Glomerular visceral epithelial cell (primary cell): ENCODE measurements around the gene TTC23.
"Not testable (repeated sequence)": the region's sequence is repeated elsewhere in the genome, so short reads cannot be mapped to it uniquely, and the experiment has no call there.

ENCODE experiments used
- DNase-seq: peaks from one replicate; pipeline ENCODE4 v3.0.0-alpha.2; 2016; ENCODE audit errors: extremely low spot score

The TTC23 gene

GRCh38 chr15:99120050-99120777, 129.2 kb downstream of the TTC23 start:
- no peak for DNase-seq

DNA sequence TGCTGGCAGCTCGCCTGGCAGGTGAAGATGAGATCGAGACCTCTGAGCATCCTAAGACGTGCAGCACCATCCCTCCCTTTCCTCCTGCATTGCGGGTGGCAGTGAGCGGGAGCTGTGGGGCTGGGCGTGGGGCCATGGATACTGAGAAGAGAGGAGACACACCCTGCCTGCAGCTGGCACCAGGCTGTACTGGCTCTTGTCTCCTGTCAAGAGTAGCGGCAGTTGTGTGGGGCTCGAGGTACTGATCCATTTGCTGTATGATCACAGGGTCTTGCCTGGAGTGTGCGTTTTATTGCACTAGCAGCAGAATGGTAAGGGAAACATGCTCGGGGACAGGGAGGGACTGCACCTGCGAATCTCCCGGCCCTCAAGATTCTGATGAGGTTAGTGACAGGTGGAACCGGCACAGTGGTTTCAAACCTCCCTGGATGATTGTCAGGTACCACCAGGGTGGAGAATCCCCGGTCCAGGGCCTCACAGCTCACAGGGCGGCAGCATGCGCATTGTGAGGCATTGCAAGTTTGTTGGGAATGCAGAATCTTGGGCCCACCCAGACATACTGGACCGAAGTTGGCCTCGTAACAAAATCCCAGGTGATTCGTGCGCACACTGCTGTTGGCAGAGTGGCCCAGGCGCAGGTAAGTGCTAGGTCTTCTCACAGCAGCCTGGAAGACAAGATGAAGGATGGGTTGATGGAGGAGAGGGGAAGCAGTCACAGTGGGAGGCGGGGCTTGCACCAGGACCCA, 130.4 kb downstream of the TTC23 start:
- no peak for DNase-seq

GRCh38 chr15:99118258-99118632, 131.1 kb downstream of the TTC23 start:
- DNase-seq = no peak

DNA sequence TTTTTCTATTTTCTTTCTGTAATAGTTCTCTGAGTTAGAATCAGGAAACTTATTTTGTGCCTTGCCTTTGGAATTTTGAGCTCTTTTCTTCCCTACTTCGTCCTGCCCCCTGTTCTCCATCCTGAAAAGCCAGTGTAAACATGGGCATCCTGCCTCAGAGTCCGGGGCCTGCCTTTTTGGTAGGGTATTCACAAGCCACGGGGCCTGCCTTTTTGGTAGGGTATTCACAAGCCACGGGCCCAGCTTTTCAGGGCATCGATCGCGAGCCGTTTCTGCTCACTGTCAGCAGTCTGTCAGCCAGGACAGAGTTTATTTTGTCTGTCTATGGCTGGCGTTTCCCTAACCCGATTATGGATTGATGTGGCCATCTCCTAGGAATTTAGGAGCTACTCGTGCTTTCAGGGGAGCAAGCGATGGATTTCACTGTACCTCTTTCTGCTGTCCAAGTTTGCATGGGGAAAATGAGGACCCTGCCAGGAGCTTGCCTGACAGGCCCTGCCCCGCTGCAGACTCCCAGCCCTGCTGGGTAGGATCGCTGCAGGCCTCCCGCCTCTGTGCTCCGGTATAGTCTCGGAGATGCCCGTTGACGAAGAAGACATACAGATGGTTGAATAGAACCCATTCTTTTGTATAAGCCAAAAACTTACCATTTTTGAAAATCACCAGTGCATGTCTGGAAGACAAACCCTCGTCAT, 131.7 kb downstream of the TTC23 start:
- no peak for DNase-seq

DNA sequence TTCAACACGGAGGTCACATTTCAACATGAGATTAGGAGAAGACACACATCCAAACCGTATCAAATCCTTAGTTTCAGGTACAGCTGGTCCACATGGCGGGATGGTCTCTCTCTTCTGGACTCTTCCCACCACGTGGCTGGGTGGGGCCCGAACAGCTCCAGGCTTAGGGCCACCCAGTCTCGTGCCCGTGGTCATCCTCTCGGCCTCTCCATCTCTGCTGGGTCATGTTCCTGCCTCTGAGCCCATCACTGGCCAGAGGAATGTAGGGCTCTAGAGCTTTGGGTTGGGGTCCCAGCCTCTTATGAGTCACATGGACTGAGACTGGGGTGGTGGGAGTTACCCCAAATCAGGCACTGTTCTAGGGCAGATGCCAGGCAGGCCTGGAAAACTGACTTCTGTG, 132.3 kb downstream of the TTC23 start:
- no peak for DNase-seq

- no peak for DNase-seq
Observed at GRCh38 chr15:99115300-99116215, 133.8 kb downstream of the TTC23 start.

DNA sequence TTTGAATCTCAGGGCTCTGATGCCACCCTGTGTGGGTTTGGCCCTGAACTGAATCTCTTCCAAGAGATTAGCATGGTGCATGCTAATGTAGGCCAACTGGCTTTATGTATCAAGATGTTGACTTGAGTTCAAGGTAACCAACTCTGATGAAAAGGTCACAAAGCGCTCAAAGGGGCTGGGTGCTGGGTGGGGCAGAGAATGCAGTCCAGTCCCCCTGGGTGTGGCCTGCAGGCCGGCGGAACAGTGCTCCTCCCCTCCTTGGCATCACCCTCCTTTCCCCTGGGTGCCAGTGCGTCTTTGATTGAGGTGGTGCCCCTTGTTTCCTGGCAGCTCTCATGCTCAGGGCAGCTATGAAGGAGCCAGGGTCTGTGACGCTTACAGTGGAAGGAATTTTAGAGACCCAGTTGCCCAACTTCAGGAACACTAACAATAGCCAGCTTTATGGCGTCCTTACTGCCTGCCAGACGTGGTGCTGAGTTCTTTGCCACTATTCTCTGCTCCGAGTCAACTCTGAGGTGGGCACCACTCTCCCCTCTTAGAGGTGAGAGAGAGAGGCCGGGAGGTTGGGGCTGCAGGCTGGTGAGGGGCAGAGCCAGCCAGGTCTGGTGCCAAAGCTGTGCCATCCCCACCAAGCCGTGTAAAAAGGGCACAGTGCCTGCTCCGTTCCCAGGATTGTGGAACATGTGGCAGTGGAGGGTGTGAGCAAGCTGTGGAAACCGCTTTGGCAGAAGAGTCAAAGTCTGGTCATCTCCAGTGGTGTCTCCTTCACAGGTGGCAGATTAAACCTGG, 134.7 kb downstream of the TTC23 start:
- DNase-seq = no peak

DNA sequence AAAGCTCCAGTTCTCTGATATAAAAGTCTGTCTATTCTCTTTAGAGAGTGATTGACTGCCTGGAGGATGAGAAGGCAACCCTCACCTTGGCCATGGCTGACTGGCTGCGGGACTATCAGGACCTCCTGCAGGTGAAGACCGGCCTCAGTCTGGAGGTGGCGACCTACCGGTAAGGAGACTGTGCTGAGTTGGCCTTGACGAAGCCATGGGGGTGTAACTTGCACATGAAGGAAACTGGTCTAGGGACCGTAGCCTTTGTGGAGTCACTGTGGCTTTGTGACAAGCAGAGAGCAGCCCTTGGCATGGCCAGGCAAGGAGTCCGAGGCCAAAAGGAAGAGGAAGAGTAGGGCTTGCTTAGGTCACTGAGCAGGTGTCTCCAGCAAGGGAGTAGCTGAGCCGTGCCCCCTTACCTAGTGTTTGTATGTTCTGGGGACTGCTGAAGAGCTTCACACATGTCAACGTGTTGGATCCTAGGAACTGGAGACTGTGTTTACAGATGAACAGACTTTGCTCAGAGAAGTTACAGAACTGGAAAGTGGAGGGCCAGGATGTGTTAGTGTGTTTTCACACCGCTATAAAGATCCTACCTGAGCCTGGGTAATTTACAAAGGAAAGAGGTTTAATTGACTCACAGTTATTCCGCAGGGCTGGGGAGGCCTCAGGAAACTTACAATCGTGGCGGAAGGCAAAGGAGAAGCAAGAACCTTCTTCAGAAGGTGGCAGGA, 135.7 kb downstream of the TTC23 start:
- DNase-seq = no peak

GRCh38 chr15:99111641-99112040, 137.7 kb downstream of the TTC23 start:
- not testable (repeated sequence) for DNase-seq

GRCh38 chr15:99110581-99111320, 138.6 kb downstream of the TTC23 start:
- no peak for DNase-seq

GRCh38 chr15:99110093-99110492, 139.3 kb downstream of the TTC23 start:
- no peak for DNase-seq

DNA sequence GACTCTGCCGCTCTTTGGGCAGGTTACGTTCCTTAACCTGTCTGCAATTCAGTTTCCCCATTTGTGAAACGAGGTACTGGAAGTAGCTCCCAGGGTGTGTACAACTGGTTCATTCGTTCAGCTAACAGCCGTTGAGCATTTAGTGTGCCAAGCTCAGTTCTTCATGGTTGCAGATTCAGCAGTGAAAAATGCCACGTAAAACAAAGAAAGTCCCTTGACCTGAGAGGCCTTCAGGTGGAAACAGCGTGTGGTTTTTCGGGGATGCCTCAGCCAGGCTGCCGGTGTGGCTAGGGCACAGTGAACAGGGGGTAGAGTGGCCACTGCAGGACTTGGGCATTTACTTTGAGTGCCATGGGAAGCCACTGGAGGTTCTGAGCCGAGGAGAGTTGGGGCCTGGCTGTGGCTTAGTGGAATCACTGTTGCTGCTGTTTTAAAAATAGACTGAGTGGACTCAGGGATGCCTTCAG, 139.8 kb downstream of the TTC23 start:
- no peak for DNase-seq

DNA sequence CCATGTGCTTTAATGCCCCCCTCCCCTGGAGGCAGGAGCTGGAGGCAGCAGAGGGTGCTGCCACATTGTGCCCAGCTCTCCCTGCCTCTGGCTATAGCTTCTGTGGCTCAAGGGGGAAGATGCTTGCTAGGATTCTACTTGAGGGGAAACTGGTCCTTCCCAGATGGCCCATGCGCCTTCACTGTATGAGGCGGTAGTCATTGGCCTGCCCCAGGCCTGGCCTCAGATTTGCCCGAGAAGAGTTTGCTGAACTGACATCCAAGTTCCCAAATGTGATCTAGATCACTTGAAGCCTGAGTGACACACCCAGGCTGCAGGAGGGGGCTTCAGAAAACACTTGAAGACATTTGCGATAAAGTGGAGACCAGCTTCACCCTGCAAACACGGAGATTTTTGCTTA, 140.4 kb downstream of the TTC23 start:
- no peak for DNase-seq

GRCh38 chr15:99106417-99107220, 142.8 kb downstream of the TTC23 start:
- no peak for DNase-seq

DNA sequence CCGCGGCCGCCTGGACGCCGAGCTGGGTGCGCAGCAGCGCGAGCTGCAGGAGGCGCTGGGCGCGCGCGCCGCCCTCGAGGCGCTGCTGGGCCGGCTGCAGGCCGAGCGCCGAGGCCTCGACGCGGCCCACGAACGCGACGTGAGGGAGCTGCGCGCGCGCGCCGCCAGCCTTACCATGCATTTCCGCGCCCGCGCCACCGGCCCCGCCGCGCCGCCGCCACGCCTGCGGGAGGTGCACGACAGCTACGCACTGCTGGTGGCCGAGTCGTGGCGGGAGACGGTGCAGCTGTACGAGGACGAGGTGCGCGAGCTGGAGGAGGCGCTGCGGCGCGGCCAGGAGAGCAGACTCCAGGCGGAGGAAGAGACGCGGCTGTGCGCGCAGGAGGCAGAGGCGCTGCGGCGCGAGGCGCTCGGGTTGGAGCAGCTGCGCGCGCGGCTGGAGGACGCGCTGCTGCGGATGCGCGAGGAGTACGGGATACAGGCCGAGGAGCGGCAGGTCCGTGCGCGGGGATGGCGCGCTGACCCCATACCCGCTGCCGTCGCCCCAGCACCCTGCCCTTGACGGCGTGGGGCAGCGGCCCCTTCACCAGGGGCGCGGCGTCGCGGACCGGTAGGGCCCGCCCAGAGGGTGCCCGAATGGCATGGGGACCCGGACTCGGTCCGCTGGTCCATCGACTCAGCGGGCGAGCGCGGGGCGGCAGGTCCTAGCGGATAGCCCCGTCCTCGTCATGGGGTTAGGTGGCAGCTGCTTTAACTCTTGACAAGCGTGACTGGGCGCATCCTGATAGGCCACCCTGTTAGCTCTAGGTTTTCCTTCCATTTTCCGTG, 143.7 kb downstream of the TTC23 start:
- peak; percentile 54 for DNase-seq

- DNase-seq = peak; percentile 85
Observed at GRCh38 chr15:99104788-99105513, 144.4 kb downstream of the TTC23 start, which contains the start of gene SYNM. SYNM (plus strand) TSS chr15:99105080; CDS start chr15:99105200, 120 bp downstream.

DNA sequence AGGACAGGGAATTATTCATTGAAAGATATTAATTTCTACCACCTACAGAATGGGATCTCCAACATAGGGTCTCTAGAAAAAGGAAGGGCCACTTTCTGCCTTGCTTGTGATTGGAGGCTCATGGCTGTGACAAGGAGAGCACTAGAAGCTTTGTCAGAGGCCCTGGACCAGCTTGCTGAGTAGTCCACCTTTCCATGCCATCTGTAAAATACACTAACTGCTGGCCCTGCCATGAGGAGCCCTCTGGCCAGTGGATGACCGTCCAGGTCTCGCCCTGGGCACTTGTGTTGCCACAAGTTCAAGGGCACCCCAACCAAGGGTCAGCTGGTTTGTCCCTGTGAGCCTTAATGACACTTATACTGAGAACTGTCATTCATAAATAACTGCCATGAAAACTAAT, 146.1 kb downstream of the TTC23 start:
- no peak for DNase-seq
